ENCODE data around the gene PDE1A. TPM values are rescaled to one million over a fixed set of nuclear protein-coding genes. Genes with fewer than 3 reads are reported as not detected.

Gene PDE1A
- total RNA-seq, 1 experiment from 2014 or later: not detected

GRCh38 chr2:182115258-182115657 is 311.6 kb downstream of the PDE1A start:
- H3K27me3 ChIP-seq (replicated peaks; ENCODE audit: control insufficient read depth, insufficient read depth, low read length): no peaks in the 10 kb centered on the region
- Mint-ChIP-seq H3K4me1 (ENCODE audit: low read depth, unreplicated experiment) (no peaks in the 10 kb centered on the region), H3K27me3 (ENCODE audit: insufficient read depth, unreplicated experiment) (peaks cover 3% of the 10 kb centered on the region), H3K27ac (ENCODE audit: unreplicated experiment) (no peak overlapping the region), H3K9me3 (ENCODE audit: unreplicated experiment) (no peaks in the 10 kb centered on the region), H3K4me3 (ENCODE audit: unreplicated experiment) (no peak overlapping the region), H3K36me3 (ENCODE audit: insufficient read depth, unreplicated experiment) (no peaks in the 10 kb centered on the region)
- POLR2A ChIA-PET: no interaction called here
- no peaks in the 10 kb centered on the region for H3K36me3 ChIP-seq (ENCODE audit: control insufficient read depth, insufficient read depth, low read length)
- intact Hi-C loops (cut with micrococcal nuclease; ENCODE audit: unreplicated experiment): no loop called here
- no peak for DNase-seq
- no TSS peak for BruUV-seq (replicated peaks)
- H3K9me3 ChIP-seq: no peaks in the 10 kb centered on the region
- no peaks in the 10 kb centered on the region for H3K4me1 ChIP-seq
- CTCF ChIA-PET: no interaction called here
- TF ChIP-seq, protein P1, sequence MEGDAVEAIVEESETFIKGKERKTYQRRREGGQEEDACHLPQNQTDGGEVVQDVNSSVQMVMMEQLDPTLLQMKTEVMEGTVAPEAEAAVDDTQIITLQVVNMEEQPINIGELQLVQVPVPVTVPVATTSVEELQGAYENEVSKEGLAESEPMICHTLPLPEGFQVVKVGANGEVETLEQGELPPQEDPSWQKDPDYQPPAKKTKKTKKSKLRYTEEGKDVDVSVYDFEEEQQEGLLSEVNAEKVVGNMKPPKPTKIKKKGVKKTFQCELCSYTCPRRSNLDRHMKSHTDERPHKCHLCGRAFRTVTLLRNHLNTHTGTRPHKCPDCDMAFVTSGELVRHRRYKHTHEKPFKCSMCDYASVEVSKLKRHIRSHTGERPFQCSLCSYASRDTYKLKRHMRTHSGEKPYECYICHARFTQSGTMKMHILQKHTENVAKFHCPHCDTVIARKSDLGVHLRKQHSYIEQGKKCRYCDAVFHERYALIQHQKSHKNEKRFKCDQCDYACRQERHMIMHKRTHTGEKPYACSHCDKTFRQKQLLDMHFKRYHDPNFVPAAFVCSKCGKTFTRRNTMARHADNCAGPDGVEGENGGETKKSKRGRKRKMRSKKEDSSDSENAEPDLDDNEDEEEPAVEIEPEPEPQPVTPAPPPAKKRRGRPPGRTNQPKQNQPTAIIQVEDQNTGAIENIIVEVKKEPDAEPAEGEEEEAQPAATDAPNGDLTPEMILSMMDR (IDR thresholded peaks at IDR 0.05; ENCODE audit: insufficient read depth in 1 of 2, low read depth in 1 of 2, low read length in 1 of 2, severe bottlenecking in 1 of 2, unreplicated experiment in 1 of 2): no peak
- H3K4me3 ChIP-seq (ENCODE audit: low read depth, low read length): no peak overlapping the region

DNA sequence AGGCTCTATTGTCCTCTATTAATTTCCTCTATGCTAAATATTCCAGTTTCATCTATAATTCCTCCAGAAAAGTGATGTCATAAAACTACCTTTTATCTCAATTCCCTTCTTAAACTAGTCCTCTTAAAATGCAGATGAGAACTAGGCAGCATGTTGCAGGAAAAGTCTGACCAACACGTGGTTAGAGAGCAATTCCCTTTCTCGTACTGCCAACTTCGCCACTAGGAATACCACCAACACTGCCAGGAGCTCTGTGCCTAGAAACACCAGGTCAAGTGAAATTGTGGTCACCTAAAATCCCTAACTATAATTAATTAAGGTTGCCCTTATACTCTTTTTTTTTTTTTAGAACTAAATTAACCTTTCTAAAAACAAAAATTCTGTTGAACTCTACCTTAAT is 313.5 kb downstream of the PDE1A start:
- H3K36me3 Mint-ChIP-seq (ENCODE audit: insufficient read depth, unreplicated experiment): no peaks in the 10 kb centered on the region
- no TSS peak for BruUV-seq (replicated peaks)
- TF ChIP-seq, protein P1 (IDR thresholded peaks at IDR 0.05; ENCODE audit: insufficient read depth in 1 of 2, low read depth in 1 of 2, low read length in 1 of 2, severe bottlenecking in 1 of 2, unreplicated experiment in 1 of 2): no peak
- Histone ChIP-seq H3K27me3 (replicated peaks; ENCODE audit: control insufficient read depth, insufficient read depth, low read length) (no peaks in the 10 kb centered on the region), H3K4me1 (no peaks in the 10 kb centered on the region), H3K36me3 (ENCODE audit: control insufficient read depth, insufficient read depth, low read length) (no peaks in the 10 kb centered on the region), H3K9me3 (no peaks in the 10 kb centered on the region), H3K4me3 (ENCODE audit: low read depth, low read length) (no peak overlapping the region)
- H3K27me3 Mint-ChIP-seq (ENCODE audit: insufficient read depth, unreplicated experiment): peaks cover 3% of the 10 kb centered on the region
- H3K4me3 Mint-ChIP-seq (ENCODE audit: unreplicated experiment): no peak overlapping the region
- intact Hi-C loops (cut with micrococcal nuclease; ENCODE audit: unreplicated experiment): no loop called here
- POLR2A ChIA-PET: no interaction called here
- CTCF ChIA-PET: no interaction called here
- no peak for DNase-seq
- H3K27ac Mint-ChIP-seq (ENCODE audit: unreplicated experiment): no peak overlapping the region
- no peaks in the 10 kb centered on the region for H3K4me1 Mint-ChIP-seq (ENCODE audit: low read depth, unreplicated experiment)
- H3K9me3 Mint-ChIP-seq (ENCODE audit: unreplicated experiment): no peaks in the 10 kb centered on the region

GRCh38 chr2:182110347-182110746 is 316.5 kb downstream of the PDE1A start:
- ChIA-PET POLR2A (no interaction called here), CTCF (no interaction called here)
- no peaks in the 10 kb centered on the region for H3K4me1 ChIP-seq
- DNase-seq: no peak
- H3K9me3 ChIP-seq: no peaks in the 10 kb centered on the region
- intact Hi-C loops (cut with micrococcal nuclease; ENCODE audit: unreplicated experiment): no loop called here
- TF ChIP-seq, protein P1 (IDR thresholded peaks at IDR 0.05; ENCODE audit: insufficient read depth in 1 of 2, low read depth in 1 of 2, low read length in 1 of 2, severe bottlenecking in 1 of 2, unreplicated experiment in 1 of 2): no peak
- no peaks in the 10 kb centered on the region for H3K36me3 Mint-ChIP-seq (ENCODE audit: insufficient read depth, unreplicated experiment)
- no peaks in the 10 kb centered on the region for H3K4me1 Mint-ChIP-seq (ENCODE audit: low read depth, unreplicated experiment)
- H3K27ac Mint-ChIP-seq (ENCODE audit: unreplicated experiment): no peak overlapping the region
- H3K36me3 ChIP-seq (ENCODE audit: control insufficient read depth, insufficient read depth, low read length): no peaks in the 10 kb centered on the region
- H3K4me3 ChIP-seq (ENCODE audit: low read depth, low read length): no peak overlapping the region
- no peaks in the 10 kb centered on the region for H3K27me3 Mint-ChIP-seq (ENCODE audit: insufficient read depth, unreplicated experiment)
- H3K27me3 ChIP-seq (replicated peaks; ENCODE audit: control insufficient read depth, insufficient read depth, low read length): no peaks in the 10 kb centered on the region
- H3K9me3 Mint-ChIP-seq (ENCODE audit: unreplicated experiment): no peaks in the 10 kb centered on the region
- no TSS peak for BruUV-seq (replicated peaks)
- no peak overlapping the region for H3K4me3 Mint-ChIP-seq (ENCODE audit: unreplicated experiment)
